Naive thymus-derived CD4-positive, alpha-beta T cell (primary cell): ENCODE results near the gene FAM78B. TPM values are rescaled to one million over a fixed set of nuclear protein-coding genes. Genes with fewer than 3 reads are reported as not detected.

Source experiments
- ATAC-seq: fragments of 150-1000 bp; cut with Tn5 transposase; 2 replicates; pipeline ENCODE4 v1.10.0; 2021; ENCODE audit warnings: mild to moderate bottlenecking, moderate library complexity
- CTCF ChIA-PET: fragments of 350-600 bp; sonication (Branson Sonifier 250); formaldehyde crosslinking; loops from one replicate; lab custom pipeline; 2021; ENCODE audit warnings: antibody characterized with exemption; lab: Charles Lee
- POLR2A ChIA-PET: fragments of 350-600 bp; sonication (Branson Sonifier 250); formaldehyde crosslinking; loops from one replicate; lab custom pipeline; 2021; ENCODE audit warnings: antibody characterized with exemption, inconsistent platforms; lab: Charles Lee
- DNase-seq, 9 donors: peaks; one replicate each; pipeline versions ENCODE4 v3.0.0 to v3.0.0-alpha.2; 2020 to 2022; ENCODE audit warnings: mixed read lengths in 1 of 9
- H3K27ac ChIP-seq: one replicate; pipeline ENCODE4 v1.7.0; 2013; ENCODE audit warnings: mild to moderate bottlenecking, low read depth, low read length, moderate library complexity
- H3K27me3 ChIP-seq, 2 donors: one replicate each; pipeline ENCODE4 v1.7.0; 2013; ENCODE audit warnings: low read length in 2 of 2, mild to moderate bottlenecking in 2 of 2, moderate library complexity in 2 of 2; ENCODE audit not compliant: control insufficient read depth in 2 of 2, insufficient read depth in 2 of 2
- H3K36me3 ChIP-seq, 3 experiments: 1 replicate in 2 of 3; 2 replicates in 1 of 3; pipeline ENCODE4 v1.7.0; 2013; ENCODE audit warnings: low read length in 3 of 3, mild to moderate bottlenecking in 3 of 3, moderate library complexity in 1 of 3; ENCODE audit not compliant: insufficient read depth in 3 of 3, control insufficient read depth in 2 of 3
- H3K4me1 ChIP-seq, 2 donors: one replicate each; pipeline ENCODE4 v1.7.0; 2013; ENCODE audit warnings: low read length in 2 of 2, mild to moderate bottlenecking in 2 of 2, moderate library complexity in 1 of 2; ENCODE audit not compliant: control insufficient read depth in 2 of 2, insufficient read depth in 2 of 2
- H3K4me3 ChIP-seq: 2 replicates; pipeline ENCODE4 v1.7.0; 2013; ENCODE audit warnings: mild to moderate bottlenecking, low read length
- H3K9me3 ChIP-seq, 3 experiments: 1 replicate in 2 of 3; 2 replicates in 1 of 3; pipeline ENCODE4 v1.7.0; 2013; ENCODE audit warnings: low read length in 3 of 3; ENCODE audit not compliant: control insufficient read depth in 2 of 3
- H3K27ac Mint-ChIP-seq, 9 donors: one replicate each; pipeline ENCODE4 v1.8.0; 2020 to 2022; ENCODE audit warnings: mixed read lengths in 9 of 9, mild to moderate bottlenecking in 8 of 9, moderate library complexity in 5 of 9, inconsistent platforms in 2 of 9
- H3K27me3 Mint-ChIP-seq, 5 donors: one replicate each; pipeline ENCODE4 v1.8.0; 2021 to 2022; ENCODE audit warnings: mixed read lengths in 5 of 5, mild to moderate bottlenecking in 1 of 5
- H3K36me3 Mint-ChIP-seq, 5 donors: one replicate each; pipeline ENCODE4 v1.8.0; 2020 to 2022; ENCODE audit warnings: mixed read lengths in 5 of 5, mild to moderate bottlenecking in 3 of 5, inconsistent platforms in 1 of 5
- H3K4me1 Mint-ChIP-seq, 7 donors: one replicate each; pipeline ENCODE4 v1.8.0; 2020 to 2022; ENCODE audit warnings: mixed read lengths in 7 of 7, mild to moderate bottlenecking in 3 of 7, inconsistent platforms in 1 of 7
- H3K4me3 Mint-ChIP-seq, 10 donors: one replicate each; pipeline ENCODE4 v1.8.0; 2020 to 2022; ENCODE audit warnings: mild to moderate bottlenecking in 10 of 10, mixed read lengths in 10 of 10, moderate library complexity in 6 of 10, inconsistent platforms in 2 of 10
- H3K9me3 Mint-ChIP-seq, 11 donors: one replicate each; pipeline ENCODE4 v1.8.0; 2020 to 2022; ENCODE audit warnings: mixed read lengths in 11 of 11, mild to moderate bottlenecking in 4 of 11, inconsistent platforms in 1 of 11, moderate library complexity in 1 of 11
- intact Hi-C, 2 donors: fragments of 100-400 bp; cut with micrococcal nuclease; formaldehyde crosslinking; loops; one replicate each; pipeline ENCODE4 v1.15.1; 2023
- polyA plus RNA-seq, 2 donors: library from polyadenylated mRNA; unstranded; fragments of 300-500 nt; fragmentation: Illumina TruSeq; gene quantifications; one replicate each; pipeline ENCODE4 v1.2.3, GENCODE V29; 2021
- total RNA-seq, 6 experiments: library from RNA in 5 of 6; stranded (reverse) in 5 of 6; gene quantifications; 1 replicate in 5 of 6; 2 replicates in 1 of 6; pipeline ENCODE4 v1.2.3 and lab custom pipeline; 2021 to 2026

The FAM78B gene
- total and polyA plus RNA-seq, 7 experiments from 2014 or later = 0.12 to 0.58 (median 0.45) TPM; not detected in 4

- no peaks in the 10 kb centered on the region for H3K27me3 ChIP-seq
- ChIA-PET CTCF (no interaction called here), POLR2A (no interaction called here)
- ATAC-seq (no peak), DNase-seq (no peak)
- no peak overlapping the region for H3K4me3 Mint-ChIP-seq
- no peak overlapping the region for H3K27ac ChIP-seq
- H3K9me3 ChIP-seq = no peaks in the 10 kb centered on the region
- peaks cover 0 to 2% (median 0%) of the 10 kb centered on the region in 11 donors for H3K9me3 Mint-ChIP-seq
- H3K4me1 ChIP-seq = no peaks in the 10 kb centered on the region
- intact Hi-C loops = no loop called here
- H3K4me3 ChIP-seq = no peak overlapping the region
- no peaks in the 10 kb centered on the region for H3K36me3 Mint-ChIP-seq
- H3K27me3 Mint-ChIP-seq = peaks cover 0 to 16% (median 9%) of the 10 kb centered on the region in 5 donors
- no peak overlapping the region for H3K27ac Mint-ChIP-seq
- H3K36me3 ChIP-seq = no peaks in the 10 kb centered on the region
- no peaks in the 10 kb centered on the region for H3K4me1 Mint-ChIP-seq
Measured at GRCh38 chr1:166190400-166190799, 23.6 kb upstream of the FAM78B start.

- CTCF ChIA-PET = no interaction called here
- intact Hi-C loops = no loop called here
- no peaks in the 10 kb centered on the region for H3K27me3 ChIP-seq
- H3K4me1 ChIP-seq = no peaks in the 10 kb centered on the region
- no peaks in the 10 kb centered on the region for H3K36me3 ChIP-seq
- ATAC-seq = no peak
- no peak for DNase-seq
- Mint-ChIP-seq H3K4me1 (no peaks in the 10 kb centered on the region), H3K4me3 (no peak overlapping the region), H3K9me3 (peaks cover 0 to 2% (median 0%) of the 10 kb centered on the region in 11 donors), H3K36me3 (no peaks in the 10 kb centered on the region), H3K27me3 (peaks cover 0 to 21% (median 12%) of the 10 kb centered on the region in 5 donors), H3K27ac (no peak overlapping the region)
- H3K27ac ChIP-seq = no peak overlapping the region
- H3K9me3 ChIP-seq = no peaks in the 10 kb centered on the region
- no peak overlapping the region for H3K4me3 ChIP-seq
- POLR2A ChIA-PET = no interaction called here
Measured at GRCh38 chr1:166189126-166189525, 22.3 kb upstream of the FAM78B start.

- no peak overlapping the region for H3K4me3 Mint-ChIP-seq
- POLR2A ChIA-PET = no interaction called here
- CTCF ChIA-PET = no interaction called here
- Histone ChIP-seq H3K36me3 (no peaks in the 10 kb centered on the region), H3K27ac (no peak overlapping the region), H3K9me3 (no peaks in the 10 kb centered on the region), H3K4me1 (no peaks in the 10 kb centered on the region), H3K27me3 (no peaks in the 10 kb centered on the region), H3K4me3 (no peak overlapping the region)
- H3K36me3 Mint-ChIP-seq = no peaks in the 10 kb centered on the region
- ATAC-seq (no peak), DNase-seq (no peak)
- H3K27me3 Mint-ChIP-seq = peaks cover 0 to 23% (median 14%) of the 10 kb centered on the region in 5 donors
- no peak overlapping the region for H3K27ac Mint-ChIP-seq
- intact Hi-C loops = no loop called here
- H3K9me3 Mint-ChIP-seq = peaks cover 0 to 5% (median 0%) of the 10 kb centered on the region in 11 donors
- no peaks in the 10 kb centered on the region for H3K4me1 Mint-ChIP-seq
Measured at GRCh38 chr1:166185526-166185925, 18.7 kb upstream of the FAM78B start.

GRCh38 chr1:166184897-166185296 is 18.1 kb upstream of the FAM78B start:
- Mint-ChIP-seq H3K9me3 (peaks cover 0 to 5% (median 0%) of the 10 kb centered on the region in 11 donors), H3K27me3 (peaks cover 0 to 23% (median 14%) of the 10 kb centered on the region in 5 donors), H3K27ac (no peak overlapping the region), H3K4me1 (no peaks in the 10 kb centered on the region), H3K4me3 (no peak overlapping the region), H3K36me3 (no peaks in the 10 kb centered on the region)
- POLR2A ChIA-PET = no interaction called here
- no peak for DNase-seq
- no peaks in the 10 kb centered on the region for H3K36me3 ChIP-seq
- H3K4me3 ChIP-seq = no peak overlapping the region
- intact Hi-C loops = no loop called here
- no peaks in the 10 kb centered on the region for H3K27me3 ChIP-seq
- no peaks in the 10 kb centered on the region for H3K9me3 ChIP-seq
- no peaks in the 10 kb centered on the region for H3K4me1 ChIP-seq
- ATAC-seq = no peak
- CTCF ChIA-PET = no interaction called here
- no peak overlapping the region for H3K27ac ChIP-seq

- no peak overlapping the region for H3K4me3 ChIP-seq
- no peaks in the 10 kb centered on the region for H3K9me3 ChIP-seq
- ATAC-seq (no peak), DNase-seq (no peak)
- Mint-ChIP-seq H3K27ac (no peak overlapping the region), H3K36me3 (no peaks in the 10 kb centered on the region), H3K4me1 (no peaks in the 10 kb centered on the region), H3K27me3 (peaks cover 0 to 23% (median 14%) of the 10 kb centered on the region in 5 donors), H3K4me3 (no peak overlapping the region), H3K9me3 (peaks cover 0 to 5% (median 0%) of the 10 kb centered on the region in 11 donors)
- intact Hi-C loops = no loop called here
- H3K27me3 ChIP-seq = no peaks in the 10 kb centered on the region
- ChIA-PET CTCF (no interaction called here), POLR2A (no interaction called here)
- H3K36me3 ChIP-seq = no peaks in the 10 kb centered on the region
- H3K4me1 ChIP-seq = no peaks in the 10 kb centered on the region
- H3K27ac ChIP-seq = no peak overlapping the region
Measured at GRCh38 chr1:166184012-166184411, 17.2 kb upstream of the FAM78B start.

GRCh38 chr1:166182281-166182680 is 15.5 kb upstream of the FAM78B start:
- DNase-seq (no peak), ATAC-seq (no peak)
- H3K9me3 ChIP-seq = no peaks in the 10 kb centered on the region
- H3K27me3 ChIP-seq = no peaks in the 10 kb centered on the region
- ChIA-PET POLR2A (no interaction called here), CTCF (no interaction called here)
- no peaks in the 10 kb centered on the region for H3K36me3 ChIP-seq
- H3K27ac ChIP-seq = no peak overlapping the region
- H3K4me3 Mint-ChIP-seq = no peak overlapping the region
- peaks cover 0 to 5% (median 0%) of the 10 kb centered on the region in 11 donors for H3K9me3 Mint-ChIP-seq
- no peaks in the 10 kb centered on the region for H3K4me1 Mint-ChIP-seq
- H3K27ac Mint-ChIP-seq = no peak overlapping the region
- no peaks in the 10 kb centered on the region for H3K4me1 ChIP-seq
- intact Hi-C loops = no loop called here
- no peak overlapping the region for H3K4me3 ChIP-seq
- H3K36me3 Mint-ChIP-seq = no peaks in the 10 kb centered on the region
- H3K27me3 Mint-ChIP-seq = peaks cover 0 to 36% (median 19%) of the 10 kb centered on the region in 5 donors

GRCh38 chr1:166176416-166176815 is 9.6 kb upstream of the FAM78B start:
- ATAC-seq = no peak
- ChIA-PET POLR2A (no interaction called here), CTCF (no interaction called here)
- H3K27ac Mint-ChIP-seq = no peak overlapping the region
- no peaks in the 10 kb centered on the region for H3K27me3 ChIP-seq
- H3K27me3 Mint-ChIP-seq = peaks cover 0 to 32% (median 26%) of the 10 kb centered on the region in 5 donors
- no peak overlapping the region for H3K4me3 ChIP-seq
- peaks cover 0 to 5% (median 0%) of the 10 kb centered on the region in 11 donors for H3K9me3 Mint-ChIP-seq
- no peak overlapping the region for H3K4me3 Mint-ChIP-seq
- no peaks in the 10 kb centered on the region for H3K36me3 ChIP-seq
- no peaks in the 10 kb centered on the region for H3K36me3 Mint-ChIP-seq
- DNase-seq = no peak
- H3K9me3 ChIP-seq = no peaks in the 10 kb centered on the region
- no peaks in the 10 kb centered on the region for H3K4me1 ChIP-seq
- no peaks in the 10 kb centered on the region for H3K4me1 Mint-ChIP-seq
- no peak overlapping the region for H3K27ac ChIP-seq
- intact Hi-C loops = no loop called here
